ENCODE data around the gene GALNT17.

GRCh38 chr7:71560354-71560995 lies 428.5 kb downstream of the GALNT17 start:
- no peak for TF ChIP-seq TAF1 (IDR thresholded peaks at IDR 0.05; ENCODE audit: low read depth)
- no peak for TF ChIP-seq REST (IDR thresholded peaks at IDR 0.05; ENCODE audit: low read depth)
